Left ventricle myocardium inferior (tissue), 1 donor: ENCODE measurements around the gene ARIH1. TPM values are rescaled to one million over a fixed set of nuclear protein-coding genes. Genes with fewer than 3 reads are reported as not detected.
"Not testable (repeated sequence)": the region's sequence is repeated elsewhere in the genome, so short reads cannot be mapped to it uniquely, and the experiment has no call there.

ENCODE experiments used
- DNase-seq: peaks from one replicate; pipeline ENCODE4 v3.0.0-alpha.2; 2020
- H3K27ac ChIP-seq: fragments of 200-600 bp; replicated peaks from 2 replicates; pipeline ENCODE4 v1.8.0; 2021
- H3K27me3 ChIP-seq: fragments of 200-600 bp; 2 replicates; pipeline ENCODE4 v1.8.0; 2021; ENCODE audit warnings: low read depth
- H3K36me3 ChIP-seq: fragments of 200-600 bp; 2 replicates; pipeline ENCODE4 v1.8.0; 2021
- H3K4me1 ChIP-seq: fragments of 200-600 bp; 2 replicates; pipeline ENCODE4 v1.8.0; 2021
- H3K4me3 ChIP-seq: fragments of 200-600 bp; 2 replicates; pipeline ENCODE4 v1.8.0; 2021; ENCODE audit warnings: mild to moderate bottlenecking, moderate library complexity
- H3K9me3 ChIP-seq: fragments of 200-600 bp; replicated peaks from 2 replicates; pipeline ENCODE4 v1.8.0; 2021
- intact Hi-C: fragments of 100-400 bp; cut with micrococcal nuclease; formaldehyde crosslinking; loops from one replicate; pipeline ENCODE4 v1.11.0; 2022
- total RNA-seq: library from RNA; stranded (reverse); fragmentation: NEBNext Ultra II Directional; extraction: Animal tissue kit (Norgen Biotek cat#: 25700); gene quantifications from one replicate; pipeline ENCODE4 v1.2.1, GENCODE V29; 2021
- TF ChIP-seq, protein P1 (sequence below): fragments of 200-600 bp; IDR thresholded peaks from 2 replicates; pipeline ENCODE4 v1.8.0; 2021; ENCODE audit warnings: antibody characterized with exemption, mild to moderate bottlenecking, borderline replicate concordance
- donor health status: DM: no; HTN: yes; CAD: no; lungs with severe emphysema.

The ARIH1 gene
- total RNA-seq, 1 donor from 2014 or later, result 179 TPM

DNA sequence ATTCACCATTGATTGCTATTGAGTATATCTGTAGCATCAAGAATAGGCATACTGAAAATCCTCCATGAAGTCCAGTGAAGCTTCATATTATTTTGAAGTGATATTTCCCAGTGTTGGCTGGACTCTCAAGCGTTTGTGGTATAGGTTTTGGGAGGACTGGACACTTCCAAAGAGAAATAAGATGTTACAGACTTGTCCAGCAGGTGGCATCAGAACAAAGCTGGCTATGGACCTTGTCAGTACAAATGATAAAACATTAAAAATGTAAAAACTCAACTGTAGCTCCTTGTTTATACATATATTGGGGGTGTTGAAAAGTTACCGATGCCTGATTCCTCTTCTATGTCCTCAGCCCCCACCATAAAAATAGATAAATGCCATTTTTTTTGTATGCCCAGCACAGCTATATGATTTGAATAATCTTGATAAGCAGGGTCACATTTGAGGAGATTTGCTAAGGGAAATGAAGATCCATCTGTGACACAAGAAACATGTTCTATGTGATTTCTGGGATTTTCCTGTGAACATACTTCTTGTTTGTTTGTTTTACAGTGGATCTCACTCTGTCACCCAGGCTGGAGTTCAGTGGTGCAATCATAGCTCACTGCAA, 125.8 kb downstream of the ARIH1 start:
- Histone ChIP-seq H3K27ac (no peak overlapping the region), H3K4me3 (no peak overlapping the region), H3K4me1 (no peaks in the 10 kb centered on the region), H3K27me3 (no peaks in the 10 kb centered on the region), H3K9me3 (no peaks in the 10 kb centered on the region), H3K36me3 (no peaks in the 10 kb centered on the region)
- TF ChIP-seq, protein P1, sequence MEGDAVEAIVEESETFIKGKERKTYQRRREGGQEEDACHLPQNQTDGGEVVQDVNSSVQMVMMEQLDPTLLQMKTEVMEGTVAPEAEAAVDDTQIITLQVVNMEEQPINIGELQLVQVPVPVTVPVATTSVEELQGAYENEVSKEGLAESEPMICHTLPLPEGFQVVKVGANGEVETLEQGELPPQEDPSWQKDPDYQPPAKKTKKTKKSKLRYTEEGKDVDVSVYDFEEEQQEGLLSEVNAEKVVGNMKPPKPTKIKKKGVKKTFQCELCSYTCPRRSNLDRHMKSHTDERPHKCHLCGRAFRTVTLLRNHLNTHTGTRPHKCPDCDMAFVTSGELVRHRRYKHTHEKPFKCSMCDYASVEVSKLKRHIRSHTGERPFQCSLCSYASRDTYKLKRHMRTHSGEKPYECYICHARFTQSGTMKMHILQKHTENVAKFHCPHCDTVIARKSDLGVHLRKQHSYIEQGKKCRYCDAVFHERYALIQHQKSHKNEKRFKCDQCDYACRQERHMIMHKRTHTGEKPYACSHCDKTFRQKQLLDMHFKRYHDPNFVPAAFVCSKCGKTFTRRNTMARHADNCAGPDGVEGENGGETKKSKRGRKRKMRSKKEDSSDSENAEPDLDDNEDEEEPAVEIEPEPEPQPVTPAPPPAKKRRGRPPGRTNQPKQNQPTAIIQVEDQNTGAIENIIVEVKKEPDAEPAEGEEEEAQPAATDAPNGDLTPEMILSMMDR, result peak; percentile 78
- no peak for DNase-seq
- intact Hi-C loops, result no loop called here

DNA sequence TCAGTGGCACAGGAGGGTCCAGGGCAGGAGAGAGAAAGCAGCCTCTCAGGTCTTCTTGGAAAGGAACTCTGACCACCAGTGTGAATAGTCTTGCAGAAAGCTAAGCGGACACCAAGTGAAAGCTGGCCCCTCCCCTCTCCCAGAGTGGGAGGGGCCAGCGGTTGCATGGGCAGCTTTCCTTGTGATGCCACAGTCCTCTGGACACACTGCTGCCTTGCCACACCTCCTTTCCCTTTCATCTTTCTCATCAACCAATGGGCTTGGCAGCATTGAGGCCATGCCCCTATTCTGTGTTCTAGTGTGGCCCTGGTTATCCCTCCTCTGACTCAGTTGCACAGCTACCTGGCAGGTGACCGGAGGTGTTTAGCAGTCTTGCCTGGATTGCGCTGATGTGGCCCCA, 130.7 kb downstream of the ARIH1 start:
- intact Hi-C loops, result no loop called here
- Histone ChIP-seq H3K36me3 (no peaks in the 10 kb centered on the region), H3K4me1 (no peaks in the 10 kb centered on the region), H3K4me3 (no peak overlapping the region), H3K27ac (no peak overlapping the region), H3K9me3 (no peaks in the 10 kb centered on the region), H3K27me3 (no peaks in the 10 kb centered on the region)
- TF ChIP-seq, protein P1, result no peak
- no peak for DNase-seq

DNA sequence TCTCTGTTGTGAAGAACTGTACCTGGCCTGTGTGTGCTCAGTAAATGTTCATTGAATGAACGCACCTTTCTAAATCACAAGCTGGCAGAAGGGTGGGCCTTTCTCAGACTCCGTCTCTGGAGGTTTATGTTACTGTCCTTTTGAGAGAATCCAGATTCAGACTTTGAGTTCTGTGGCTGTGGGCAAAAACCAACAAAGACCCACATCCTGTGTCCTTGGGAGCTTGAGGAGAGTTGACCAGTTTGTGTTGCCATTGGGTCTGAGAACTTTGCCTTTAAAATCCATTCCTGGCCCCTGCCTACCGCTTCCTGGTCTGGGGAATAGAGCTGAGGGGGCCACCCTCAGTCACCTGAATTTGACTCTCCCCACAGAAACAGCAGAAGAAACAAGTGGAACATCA, 134.0 kb downstream of the ARIH1 start:
- H3K9me3 ChIP-seq, H3K27me3 ChIP-seq, intact Hi-C loops, H3K4me1 ChIP-seq, H3K27ac ChIP-seq, H3K36me3 ChIP-seq, H3K4me3 ChIP-seq, DNase-seq: not testable (repeated sequence)

DNA sequence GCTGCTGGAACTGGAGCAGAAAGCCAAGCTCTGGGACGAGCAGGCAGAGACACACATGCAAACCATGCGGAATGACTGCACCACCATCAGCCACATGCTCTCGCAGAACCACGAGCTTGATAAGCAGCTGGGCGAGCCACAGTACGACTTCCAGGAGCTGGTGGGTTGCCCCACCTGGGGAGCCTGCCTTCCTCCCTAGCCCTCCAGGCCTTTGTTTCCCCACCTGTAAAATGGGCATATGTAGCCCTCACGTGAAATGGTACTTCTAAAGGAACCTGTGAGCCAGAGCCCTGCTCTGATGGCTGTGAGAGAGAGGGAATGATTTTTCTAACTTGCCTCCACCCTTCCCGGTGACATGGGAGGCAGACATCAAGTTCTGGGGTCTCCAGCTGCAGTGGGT, 135.7 kb downstream of the ARIH1 start:
- Histone ChIP-seq H3K4me1 (peaks cover 2% of the 10 kb centered on the region), H3K27ac (no peak overlapping the region), H3K9me3 (no peaks in the 10 kb centered on the region), H3K27me3 (no peaks in the 10 kb centered on the region), H3K4me3 (no peak overlapping the region), H3K36me3 (no peaks in the 10 kb centered on the region)
- no peak for DNase-seq
- intact Hi-C loops, result no loop called here
- TF ChIP-seq, protein P1, result no peak

DNA sequence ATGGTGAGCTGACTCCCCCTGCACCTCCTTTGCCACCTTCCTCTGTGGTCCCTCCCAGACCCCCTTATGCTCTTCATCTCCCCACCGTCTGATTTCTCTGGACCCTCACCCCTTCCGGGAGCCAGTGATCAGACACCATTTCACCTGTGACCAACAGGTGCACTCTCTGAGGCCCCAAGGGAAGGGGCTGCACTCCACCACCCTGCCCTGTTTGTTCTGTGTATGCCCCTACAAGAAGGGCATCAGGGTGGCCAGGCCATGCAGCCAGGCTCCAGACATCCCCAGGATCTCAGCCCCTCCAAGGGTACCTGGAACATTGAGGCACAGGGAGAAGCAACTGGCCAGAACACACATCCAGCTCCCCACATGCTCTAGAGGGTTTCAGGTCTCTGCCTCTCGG, 138.2 kb downstream of the ARIH1 start:
- H3K9me3 ChIP-seq, DNase-seq, H3K36me3 ChIP-seq, intact Hi-C loops, H3K4me3 ChIP-seq, H3K27me3 ChIP-seq, H3K27ac ChIP-seq: not testable (repeated sequence)
- peaks cover 12% of the 10 kb centered on the region for H3K4me1 ChIP-seq

DNA sequence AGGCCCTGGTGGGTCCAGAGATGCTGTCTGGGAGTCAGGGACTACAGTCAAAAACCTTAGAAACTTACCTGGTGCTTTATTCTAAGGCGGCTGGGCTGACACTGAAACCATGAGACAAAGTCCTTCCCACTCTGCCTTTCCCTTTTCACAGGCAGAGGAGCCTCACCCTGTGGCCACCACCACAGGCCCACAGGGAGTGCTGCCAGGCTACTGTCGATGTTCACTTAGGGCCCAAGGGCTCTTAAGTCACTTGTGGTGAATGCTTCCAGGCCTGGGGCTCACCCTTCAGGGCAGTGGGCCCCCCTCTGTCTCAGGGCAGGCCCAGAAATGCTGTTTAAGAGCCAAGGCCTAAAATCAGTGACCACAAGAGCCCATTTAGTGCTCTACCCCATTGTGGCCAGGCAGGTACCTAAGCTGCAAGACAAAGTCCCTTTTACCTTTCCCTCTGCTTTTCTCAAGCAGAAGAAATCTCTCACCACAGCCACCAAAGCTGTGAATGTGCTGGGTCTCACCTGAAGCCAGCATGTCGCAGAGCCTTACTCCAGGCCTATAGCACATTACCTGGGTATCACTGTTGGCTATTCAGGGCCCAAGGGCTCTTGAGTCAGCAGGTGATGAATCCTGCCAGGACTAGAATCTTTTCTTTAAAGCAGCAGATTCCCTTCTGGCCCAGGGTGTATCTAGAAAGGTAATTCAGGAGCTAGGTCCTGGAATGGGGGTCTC, 140.8 kb downstream of the ARIH1 start:
- intact Hi-C loops, result no loop called here
- DNase-seq, result no peak
- no peaks in the 10 kb centered on the region for H3K36me3 ChIP-seq
- H3K4me1 ChIP-seq, result peaks cover 12% of the 10 kb centered on the region
- H3K9me3 ChIP-seq, result no peaks in the 10 kb centered on the region
- H3K27me3 ChIP-seq, result no peaks in the 10 kb centered on the region
- TF ChIP-seq, protein P1, result no peak
- H3K27ac ChIP-seq, result no peak overlapping the region
- no peak overlapping the region for H3K4me3 ChIP-seq

DNA sequence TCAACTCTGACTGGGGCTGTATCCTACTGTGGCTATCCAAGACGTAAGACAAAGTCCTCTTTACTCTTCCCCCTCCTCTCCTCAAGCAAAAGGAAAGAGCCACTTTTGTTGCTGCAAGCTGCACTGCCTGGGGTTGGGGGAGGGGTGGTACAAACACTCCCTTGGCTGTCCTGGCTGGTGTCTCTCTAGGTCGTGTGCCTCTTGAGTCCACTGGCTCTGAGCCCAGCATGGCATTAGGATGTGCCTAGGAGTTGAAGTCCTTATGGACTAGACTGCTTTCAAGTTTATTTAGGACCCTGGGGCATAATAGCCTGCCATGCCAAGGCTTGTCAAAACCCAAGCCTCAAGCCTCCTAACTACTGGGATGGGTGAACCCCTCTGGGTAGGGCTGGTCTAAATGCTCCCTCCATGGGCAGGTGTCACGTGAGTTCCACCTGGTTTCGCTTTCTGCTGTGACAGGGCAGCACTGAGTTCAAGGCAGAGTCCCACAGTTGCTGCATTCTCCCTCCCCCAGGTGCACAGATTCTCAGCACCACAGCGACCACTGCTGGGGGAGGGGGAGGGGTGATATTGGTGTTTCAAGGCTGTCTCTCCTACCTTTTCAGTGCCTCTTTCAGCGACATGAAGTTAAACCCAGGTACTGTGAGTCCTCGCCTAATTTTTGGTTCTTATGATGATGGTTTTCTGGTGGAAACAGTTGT, 141.6 kb downstream of the ARIH1 start:
- intact Hi-C loops, H3K27me3 ChIP-seq, H3K27ac ChIP-seq, H3K36me3 ChIP-seq, H3K9me3 ChIP-seq, H3K4me3 ChIP-seq: not testable (repeated sequence)
- peaks cover 12% of the 10 kb centered on the region for H3K4me1 ChIP-seq
- DNase-seq, result peak; percentile 62
